H9 (cell line): Measurements from ENCODE around the gene NIFK. TPM values are rescaled to one million over a fixed set of nuclear protein-coding genes. Genes with fewer than 3 reads are reported as not detected.

ENCODE experiments used
- DNase-seq: peaks from one replicate; pipeline ENCODE4 v3.0.0-alpha.2; 2017
- H2AFZ ChIP-seq: one replicate; pipeline ENCODE4 v1.6.1; 2013; ENCODE audit warnings: mild to moderate bottlenecking, low read length, control low read depth, moderate library complexity
- H2AK5ac ChIP-seq: 2 replicates; pipeline ENCODE4 v1.6.1; 2013; ENCODE audit warnings: low read length, control low read depth, mixed read lengths; ENCODE audit not compliant: insufficient read length
- H2BK120ac ChIP-seq: one replicate; pipeline ENCODE4 v1.6.1; 2013; ENCODE audit warnings: low read depth, mild to moderate bottlenecking, low read length, control low read depth, inconsistent platforms; ENCODE audit not compliant: poor library complexity, severe bottlenecking
- H2BK12ac ChIP-seq: 2 replicates; pipeline ENCODE4 v1.6.1; 2013; ENCODE audit warnings: low read length, control low read depth, mixed read lengths, low read depth; ENCODE audit not compliant: insufficient read length
- H2BK15ac ChIP-seq: 2 replicates; pipeline ENCODE4 v1.6.1; 2013; ENCODE audit warnings: low read depth, low read length, control low read depth
- H2BK20ac ChIP-seq: one replicate; pipeline ENCODE4 v1.6.1; 2013; ENCODE audit warnings: low read depth, mild to moderate bottlenecking, low read length, control low read depth, inconsistent platforms; ENCODE audit not compliant: poor library complexity, severe bottlenecking
- H2BK5ac ChIP-seq: 2 replicates; pipeline ENCODE4 v1.6.1; 2013; ENCODE audit warnings: low read length, control low read depth, mixed read lengths; ENCODE audit not compliant: insufficient read length
- H3K14ac ChIP-seq: 2 replicates; pipeline ENCODE4 v1.6.1; 2013; ENCODE audit warnings: low read length, control low read depth; ENCODE audit not compliant: insufficient read depth
- H3K18ac ChIP-seq: 2 replicates; pipeline ENCODE4 v1.6.1; 2013; ENCODE audit warnings: low read depth, mild to moderate bottlenecking, mixed read lengths, low read length, control low read depth; ENCODE audit not compliant: insufficient read length
- H3K23ac ChIP-seq: 2 replicates; pipeline ENCODE4 v1.6.1; 2013; ENCODE audit warnings: low read length, control low read depth, mixed read lengths, low read depth; ENCODE audit not compliant: insufficient read length
- H3K23me2 ChIP-seq: 2 replicates; pipeline ENCODE4 v1.6.1; 2013; ENCODE audit warnings: low read depth, mild to moderate bottlenecking, mixed read lengths, low read length, control low read depth; ENCODE audit not compliant: insufficient read length, poor library complexity, severe bottlenecking
- H3K27ac ChIP-seq: 2 replicates; pipeline ENCODE4 v1.5.1; 2013; ENCODE audit warnings: low read length, control low read depth, mixed read lengths, low read depth; ENCODE audit not compliant: insufficient read length
- H3K27me3 ChIP-seq: 2 replicates; pipeline ENCODE4 v1.6.1; 2013; ENCODE audit warnings: low read length, control low read depth, inconsistent platforms; ENCODE audit not compliant: insufficient read depth
- H3K4ac ChIP-seq: 2 replicates; pipeline ENCODE4 v1.6.1; 2013; ENCODE audit warnings: low read depth, mild to moderate bottlenecking, control low read depth, inconsistent platforms, low read length, moderate library complexity
- H3K4me1 ChIP-seq: 2 replicates; pipeline ENCODE4 v1.6.1; 2013; ENCODE audit warnings: low read length, control low read depth, inconsistent platforms; ENCODE audit not compliant: insufficient read depth
- H3K4me2 ChIP-seq: 2 replicates; pipeline ENCODE4 v1.6.1; 2013; ENCODE audit warnings: low read length, control low read depth, mixed read lengths; ENCODE audit not compliant: insufficient read length, insufficient read depth
- H3K56ac ChIP-seq: 2 replicates; pipeline ENCODE4 v1.6.1; 2013; ENCODE audit warnings: low read depth, mild to moderate bottlenecking, mixed read lengths, low read length, control low read depth; ENCODE audit not compliant: insufficient read length
- H3K79me1 ChIP-seq: 2 replicates; pipeline ENCODE4 v1.6.1; 2013; ENCODE audit warnings: low read depth, mild to moderate bottlenecking, moderate library complexity, low read length, control low read depth, inconsistent platforms; ENCODE audit not compliant: insufficient read depth, poor library complexity, severe bottlenecking
- H3K79me2 ChIP-seq: 2 replicates; pipeline ENCODE4 v1.6.1; 2013; ENCODE audit warnings: low read length, control low read depth, inconsistent platforms; ENCODE audit not compliant: insufficient read depth
- H3K9ac ChIP-seq: 2 replicates; pipeline ENCODE4 v1.6.1; 2013; ENCODE audit warnings: low read length, control low read depth, mixed read lengths; ENCODE audit not compliant: insufficient read length; ENCODE audit errors: extremely low read depth
- H3K9me3 ChIP-seq: one replicate; pipeline ENCODE4 v1.6.1; 2013; ENCODE audit warnings: low read depth, low read length, inconsistent platforms; ENCODE audit not compliant: control insufficient read depth
- H3T11ph ChIP-seq: one replicate; pipeline ENCODE4 v1.6.1; 2013; ENCODE audit warnings: mild to moderate bottlenecking, low read length, control low read depth, inconsistent platforms
- H4K20me1 ChIP-seq: one replicate; pipeline ENCODE4 v1.6.1; 2013; ENCODE audit not compliant: control insufficient read depth, insufficient read length, insufficient read depth
- H4K5ac ChIP-seq: 2 replicates; pipeline ENCODE4 v1.6.1; 2013; ENCODE audit warnings: low read depth, mild to moderate bottlenecking, mixed read lengths, low read length, control low read depth; ENCODE audit not compliant: insufficient read length
- H4K8ac ChIP-seq: replicated peaks from 2 replicates; pipeline ENCODE4 v1.6.1; 2013; ENCODE audit warnings: low read length, control low read depth, mixed read lengths, low read depth; ENCODE audit not compliant: insufficient read length
- H4K91ac ChIP-seq: 2 replicates; pipeline ENCODE4 v1.6.1; 2013; ENCODE audit warnings: low read depth, mild to moderate bottlenecking, moderate library complexity, mixed read lengths, low read length, control low read depth; ENCODE audit not compliant: insufficient read length
- H3K27ac Mint-ChIP-seq, 3 experiments: 2 replicates in 2 of 3; 3 replicates in 1 of 3; pipeline ENCODE4 v1.8.0; 2020 to 2021; ENCODE audit warnings: mixed read lengths in 3 of 3, mild to moderate bottlenecking in 1 of 3, moderate library complexity in 1 of 3
- H3K27me3 Mint-ChIP-seq: 2 replicates; pipeline ENCODE4 v1.8.0; 2021; ENCODE audit warnings: low read depth, mild to moderate bottlenecking, moderate library complexity, mixed read lengths
- H3K36me3 Mint-ChIP-seq, 3 experiments: 2 replicates in 2 of 3; 3 replicates in 1 of 3; pipeline ENCODE4 v1.8.0; 2020 to 2021; ENCODE audit warnings: low read depth in 3 of 3, mixed read lengths in 3 of 3; ENCODE audit not compliant: insufficient read depth in 1 of 3
- H3K4me1 Mint-ChIP-seq, 2 experiments: 2 replicates each; pipeline ENCODE4 v1.8.0; 2020; ENCODE audit warnings: mixed read lengths in 2 of 2
- H3K4me3 Mint-ChIP-seq, 2 experiments: 2 replicates in 1 of 2; 3 replicates in 1 of 2; pipeline ENCODE4 v1.8.0; 2020 to 2021; ENCODE audit warnings: mild to moderate bottlenecking in 2 of 2, mixed read lengths in 2 of 2, moderate library complexity in 1 of 2
- H3K9me3 Mint-ChIP-seq, 2 experiments: 2 replicates in 1 of 2; 3 replicates in 1 of 2; pipeline ENCODE4 v1.8.0; 2020; ENCODE audit warnings: mild to moderate bottlenecking in 2 of 2, mixed read lengths in 2 of 2, moderate library complexity in 1 of 2
- CTCF ChIP-seq: fragments of 200-600 bp; sonication (generic); conservative IDR thresholded peaks from 3 replicates; pipeline ENCODE4 v1.8.0; 2021; ENCODE audit warnings: antibody characterized with exemption, mild to moderate bottlenecking
- WGBS: extraction: QIAGEN DNeasy Blood & Tissue Kit; methylation state at CpG from one replicate; pipeline ENCODE4 v1.1.7; 2013; ENCODE audit warnings: missing lambda C conversion rate, low lambda C conversion rate, mixed read lengths; ENCODE audit not compliant: insufficient read length; ENCODE audit errors: extremely low coverage; 5-methylcytosine and 5-hydroxymethylcytosine counted together
- total RNA-seq: library from RNA; stranded (reverse); gene quantifications from 2 replicates; pipeline ENCODE4 v1.2.1, GENCODE V29; 2021

The NIFK gene
- total RNA-seq, 1 experiment from 2014 or later = 180 TPM

- Histone ChIP-seq H3K23me2 (no peaks in the 10 kb centered on the region), H3K27ac (peak overlapping the region; percentile 74), H2BK5ac (peak overlapping the region; percentile 93), H3K14ac (no peak overlapping the region; the same call in 1 of the 2 replicates), H2BK20ac (no peak overlapping the region), H2AK5ac (no peak overlapping the region), H2BK15ac (no peak overlapping the region), H4K20me1 (no peaks in the 10 kb centered on the region), H3K23ac (no peak overlapping the region), H3K79me2 (no peaks in the 10 kb centered on the region), H4K5ac (no peak overlapping the region), H3T11ph (no peak overlapping the region), H3K4ac (no peak overlapping the region), H3K4me2 (peak overlapping the region; percentile 69), H3K9ac (peak overlapping the region; percentile 94), H3K79me1 (no peaks in the 10 kb centered on the region), H4K8ac (no peak overlapping the region), H3K18ac (no peak overlapping the region), H2AFZ (no peak overlapping the region), H3K27me3 (no peaks in the 10 kb centered on the region), H2BK12ac (no peak overlapping the region), H3K56ac (no peak overlapping the region), H2BK120ac (peak overlapping the region; percentile 26), H3K9me3 (peaks cover 14% of the 10 kb centered on the region), H4K91ac (no peak overlapping the region), H3K4me1 (peaks cover 4% of the 10 kb centered on the region; the same call in 1 of the 2 replicates)
- H3K36me3 Mint-ChIP-seq = peaks cover 32 to 45% (median 37%) of the 10 kb centered on the region in 3 experiments
- H3K4me3 Mint-ChIP-seq = peak overlapping the region; percentile 57 to 64; a peak in 4 of 5 replicates
- peaks cover 58% of the 10 kb centered on the region for H3K27me3 Mint-ChIP-seq
- peak; percentile 86 for DNase-seq
- peaks cover 51 to 60% of the 10 kb centered on the region in 2 experiments for H3K4me1 Mint-ChIP-seq
- no CpG with 5 or more reads among the region's 17 CpGs for WGBS
- no peak for TF ChIP-seq CTCF
- H3K9me3 Mint-ChIP-seq = peaks cover 48 to 51% of the 10 kb centered on the region in 2 experiments
- H3K27ac Mint-ChIP-seq = peak overlapping the region in 1 of 3 experiments; percentile 76; a peak in 1 of 7 replicates
These were observed 54.0 kb downstream of the NIFK start for GRCh38 chr2:121682396-121683298.
